NCI-H446 treated with DMSO at 0.1 percent for 48 hours (cell line): ENCODE data around the gene CNTNAP5.

Experiments used
- DNase-seq: peaks from one replicate; lab custom pipeline; 2025; lab: John Stamatoyannopoulos, UW

The CNTNAP5 gene

GRCh38 chr2:124478761-124479160 lies 453.7 kb downstream of the CNTNAP5 start:
- DNase-seq, result no peak

GRCh38 chr2:124480958-124481357 lies 455.9 kb downstream of the CNTNAP5 start:
- DNase-seq, result no peak

- no peak for DNase-seq
Observed at GRCh38 chr2:124482044-124482443, 457.0 kb downstream of the CNTNAP5 start.

- no peak for DNase-seq
Observed at GRCh38 chr2:124482551-124482950, 457.5 kb downstream of the CNTNAP5 start.

GRCh38 chr2:124485659-124486058 lies 460.6 kb downstream of the CNTNAP5 start:
- no peak for DNase-seq

- no peak for DNase-seq
Observed at GRCh38 chr2:124489686-124490085, 464.6 kb downstream of the CNTNAP5 start.

GRCh38 chr2:124501575-124502152 lies 476.6 kb downstream of the CNTNAP5 start:
- DNase-seq, result no peak

- no peak for DNase-seq
Observed at GRCh38 chr2:124514236-124514635, 489.1 kb downstream of the CNTNAP5 start.

- no peak for DNase-seq
Observed at GRCh38 chr2:124520953-124521352, 495.9 kb downstream of the CNTNAP5 start.

- no peak for DNase-seq
Observed at GRCh38 chr2:124523096-124523495, 498.0 kb downstream of the CNTNAP5 start.

GRCh38 chr2:124524155-124524915 lies 499.2 kb downstream of the CNTNAP5 start:
- DNase-seq, result no peak

GRCh38 chr2:124526221-124526620 lies 501.1 kb downstream of the CNTNAP5 start:
- no peak for DNase-seq

- DNase-seq, result no peak
Observed at GRCh38 chr2:124530203-124530602, 505.1 kb downstream of the CNTNAP5 start.

GRCh38 chr2:124533226-124533954 lies 508.3 kb downstream of the CNTNAP5 start:
- DNase-seq, result no peak

GRCh38 chr2:124534028-124534427 lies 508.9 kb downstream of the CNTNAP5 start:
- DNase-seq, result no peak

- no peak for DNase-seq
Observed at GRCh38 chr2:124535816-124536215, 510.7 kb downstream of the CNTNAP5 start.

GRCh38 chr2:124536591-124536990 lies 511.5 kb downstream of the CNTNAP5 start:
- DNase-seq, result no peak

- DNase-seq, result no peak
Observed at GRCh38 chr2:124538549-124538948, 513.5 kb downstream of the CNTNAP5 start.

- no peak for DNase-seq
Observed at GRCh38 chr2:124540805-124541204, 515.7 kb downstream of the CNTNAP5 start.

GRCh38 chr2:124542932-124543640 lies 518.0 kb downstream of the CNTNAP5 start:
- DNase-seq, result no peak

GRCh38 chr2:124547700-124548099 lies 522.6 kb downstream of the CNTNAP5 start:
- no peak for DNase-seq

GRCh38 chr2:124558277-124558905 lies 533.3 kb downstream of the CNTNAP5 start:
- DNase-seq, result no peak
